GM12873 (cell line): ENCODE measurements around the gene OLA1.

Source experiments
- CTCF ChIP-seq: IDR thresholded peaks from 2 replicates; pipeline ENCODE4 v1.5.1; 2012; ENCODE audit warnings: low read depth, mild to moderate bottlenecking, moderate library complexity, low read length, control low read depth; ENCODE audit not compliant: insufficient read depth; ENCODE audit errors: missing control alignments

OLA1 gene

GRCh38 chr2:174058456-174058855, 189.9 kb downstream of the OLA1 start:
- TF ChIP-seq CTCF, result no peak

DNA sequence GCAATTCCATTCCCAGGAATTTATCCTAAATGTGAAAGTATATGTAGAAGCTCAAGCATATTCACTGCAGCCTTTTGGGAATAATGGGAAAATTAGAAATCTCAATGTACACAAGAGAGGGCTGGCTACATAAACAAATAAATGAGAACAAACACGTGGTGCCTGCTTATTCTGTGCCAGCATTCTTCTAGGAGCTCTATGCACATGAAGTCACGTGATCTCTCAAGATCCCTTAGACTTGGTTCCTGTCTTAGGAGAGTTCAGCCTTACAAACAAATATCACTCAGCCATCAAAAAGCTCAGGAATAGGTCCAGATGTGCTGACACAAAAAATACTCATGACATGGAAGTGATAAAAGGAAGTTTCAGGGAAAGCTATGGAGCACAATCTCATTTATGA, 190.3 kb downstream of the OLA1 start:
- TF ChIP-seq CTCF, result no peak

- TF ChIP-seq CTCF, result no peak
These were observed 193.4 kb downstream of the OLA1 start for GRCh38 chr2:174054926-174055325.

GRCh38 chr2:174053355-174054151, 194.8 kb downstream of the OLA1 start:
- TF ChIP-seq CTCF, result no peak

DNA sequence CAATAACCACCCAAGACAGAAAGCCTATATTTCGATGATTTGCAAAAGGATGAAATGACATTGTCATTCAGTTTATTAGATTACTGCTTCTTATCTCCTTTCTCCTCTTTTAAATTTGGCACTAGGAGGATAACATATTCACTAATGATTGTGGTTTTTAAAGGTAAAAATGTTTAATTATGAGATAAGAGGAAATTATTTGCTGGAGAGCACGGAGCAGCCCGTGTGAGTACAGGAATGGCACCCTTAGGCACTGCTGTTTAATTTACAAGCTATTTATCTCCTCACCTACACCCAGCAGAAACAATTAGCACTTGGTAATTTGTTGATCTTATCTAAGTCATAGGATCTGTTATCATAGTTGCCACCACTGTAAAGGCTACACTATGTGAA, 195.8 kb downstream of the OLA1 start:
- TF ChIP-seq CTCF, result no peak

GRCh38 chr2:174051741-174052583, 196.4 kb downstream of the OLA1 start:
- no peak for TF ChIP-seq CTCF

DNA sequence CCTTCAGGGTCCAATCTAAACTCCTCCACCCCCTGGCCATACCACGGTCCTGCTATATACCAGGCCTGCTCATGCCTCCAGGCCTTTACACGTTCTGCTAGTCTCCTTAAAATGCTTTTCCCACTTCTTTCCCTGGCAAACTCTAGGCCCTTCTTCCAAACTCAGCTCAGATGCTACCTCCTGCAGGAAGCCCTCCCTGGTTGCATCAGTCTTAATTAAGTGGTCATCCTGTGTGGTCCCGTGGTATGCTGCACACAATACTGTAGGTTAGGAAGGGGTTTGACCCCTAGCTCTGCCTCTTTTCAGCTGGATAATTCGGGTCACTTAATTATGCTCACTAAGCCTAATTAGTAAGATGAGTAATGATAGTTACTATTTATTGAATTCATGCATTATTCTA, 197.3 kb downstream of the OLA1 start:
- no peak for TF ChIP-seq CTCF
